T-helper 2 cell treated with Interferon-gamma antibody and Interleukin-4, amounts not matched to agents 100 ng/mL and 5 ng/mL, for 36 hours (primary cell): ENCODE measurements around the gene HLA-B. TPM values are rescaled to one million over a fixed set of nuclear protein-coding genes. Genes with fewer than 3 reads are reported as not detected.

Experiments used
- intact Hi-C: fragments of 100-400 bp; cut with micrococcal nuclease; formaldehyde crosslinking; loops from one replicate; pipeline ENCODE4 v1.15.1; 2023
- total RNA-seq: library from RNA; stranded (reverse); gene quantifications from 2 replicates; pipeline ENCODE4 v1.2.3, GENCODE V29; 2022

Gene HLA-B
- total RNA-seq, 1 donor from 2014 or later, result 4,049 TPM

GRCh38 chr6:31309641-31310040, 47.3 kb downstream of the HLA-B start:
- intact Hi-C loops, result no loop called here

GRCh38 chr6:31308845-31309175, 48.2 kb downstream of the HLA-B start:
- intact Hi-C loops, result no loop called here

- intact Hi-C loops, result no loop called here
Observed at GRCh38 chr6:31308050-31308844, 48.7 kb downstream of the HLA-B start.

- intact Hi-C loops, result no loop called here
Observed at GRCh38 chr6:31307669-31308049, 49.3 kb downstream of the HLA-B start.

- intact Hi-C loops, result no loop called here
Observed at GRCh38 chr6:31305703-31306219, 51.2 kb downstream of the HLA-B start.

GRCh38 chr6:31304683-31305082, 52.3 kb downstream of the HLA-B start:
- intact Hi-C loops, result no loop called here

Other genes starting within 250 kb of the HLA-B start
- not detected in 2 replicates for gene C6orf15, start 244.6 kb downstream of the HLA-B start, total RNA-seq
- not detected in 2 replicates for gene PSORS1C1, start 242.4 kb downstream of the HLA-B start, total RNA-seq
- not detected in 2 replicates for gene CDSN, start 236.7 kb downstream of the HLA-B start, total RNA-seq
- not detected in 2 replicates for gene PSORS1C2, start 218.1 kb downstream of the HLA-B start, total RNA-seq
- 37.1 and 39.2 TPM in 2 replicates for gene CCHCR1, start 199.4 kb downstream of the HLA-B start, total RNA-seq
- gene TCF19, start 198.6 kb downstream of the HLA-B start, total RNA-seq, result 77.2 and 79.0 TPM in 2 replicates
- gene POU5F1, start 186.5 kb downstream of the HLA-B start, total RNA-seq, result not detected in 2 replicates
- 1,191 and 1,208 TPM in 2 replicates for gene HLA-C, start 85.1 kb downstream of the HLA-B start, total RNA-seq
- 9.3 and 11.8 TPM in 2 replicates for gene MICA, start 46.4 kb upstream of the HLA-B start, total RNA-seq
- gene MICB, start 141.0 kb upstream of the HLA-B start, total RNA-seq, result 51.2 and 54.9 TPM in 2 replicates
- gene MCCD1, start 171.8 kb upstream of the HLA-B start, total RNA-seq, result not detected in 2 replicates
- gene DDX39B, start 184.8 kb upstream of the HLA-B start, total RNA-seq, result 431 and 439 TPM in 2 replicates
- gene ATP6V1G2, start 189.4 kb upstream of the HLA-B start, total RNA-seq, result 1.3 and 1.7 TPM in 2 replicates
- gene NFKBIL1, start 190.4 kb upstream of the HLA-B start, total RNA-seq, result 14.3 and 16.3 TPM in 2 replicates
- 29.4 and 30.0 TPM in 2 replicates for gene LTA, start 215.1 kb upstream of the HLA-B start, total RNA-seq
- gene TNF, start 218.4 kb upstream of the HLA-B start, total RNA-seq, result 45.3 and 45.8 TPM in 2 replicates
- gene LTB, start 225.2 kb upstream of the HLA-B start, total RNA-seq, result 767 and 782 TPM in 2 replicates
- 29.8 and 33.1 TPM in 2 replicates for gene LST1, start 229.1 kb upstream of the HLA-B start, total RNA-seq
- gene NCR3, start 235.8 kb upstream of the HLA-B start, total RNA-seq, result 72.4 and 75.5 TPM in 2 replicates